HepG2 (cell line): ENCODE measurements around the gene MYADML2. TPM values are rescaled to one million over a fixed set of nuclear protein-coding genes. Genes with fewer than 3 reads are reported as not detected.

ENCODE experiments used
- ATAC-seq: fragments of 200-7000 bp; cut with Tn5 transposase; 3 replicates; pipeline ENCODE4 v1.9.1; 2020; ENCODE audit warnings: mild to moderate bottlenecking, moderate library complexity
- BruUV-seq: library from RNA; stranded (reverse); fragments of 400-500 nt; replicated peaks from 2 replicates; lab custom pipeline; 2021; lab: Mats Ljungman, UMichigan
- CTCF ChIA-PET: fragments of 300-600 bp; formaldehyde crosslinking; extraction: SDS; loops from one replicate; lab custom pipeline; 2021; ENCODE audit warnings: low total read pairs, inconsistent platforms, low intra/inter-chr PET ratio; lab: Yijun Ruan, JAX
- POLR2A ChIA-PET: fragments of 350-600 bp; sonication (Branson Sonifier 250); formaldehyde crosslinking; loops from one replicate; lab custom pipeline; 2020; ENCODE audit warnings: antibody characterized with exemption, inconsistent platforms; lab: Yijun Ruan, JAX
- DNase-seq: peaks from one replicate; pipeline ENCODE4 v3.0.0-alpha.2; 2015; ENCODE audit warnings: low spot score
- FAIRE-seq: peaks from 3 replicates; lab custom pipeline; 2011; peaks lifted over from hg19 to GRCh38; lab: Jason Lieb, UNC
- H2AFZ ChIP-seq: one replicate; pipeline ENCODE4 v1.6.1; 2011; ENCODE audit warnings: low read length, inconsistent platforms
- H3K27ac ChIP-seq: fragments of 300-600 bp; 3 replicates; pipeline ENCODE4 v1.8.0; 2011; ENCODE audit warnings: mixed run types, mild to moderate bottlenecking, mixed read lengths, low read length, inconsistent platforms; ENCODE audit not compliant: insufficient read depth; ENCODE audit errors: extremely low read length
- H3K27me3 ChIP-seq, 2 experiments: fragments of 200-600 bp in 1 of 2; 2 replicates in 1 of 2; 3 replicates in 1 of 2; pipeline versions ENCODE4 v1.6.0 to v1.8.0; 2011; ENCODE audit warnings: low read length in 2 of 2, mild to moderate bottlenecking in 2 of 2, moderate library complexity in 2 of 2, inconsistent platforms in 1 of 2; ENCODE audit not compliant: insufficient read depth in 2 of 2, control insufficient read depth in 1 of 2
- H3K36me3 ChIP-seq, 2 experiments: fragments of 200-600 bp in 1 of 2; replicated peaks in 1 of 2; 2 replicates in 1 of 2; 3 replicates in 1 of 2; pipeline versions ENCODE4 v1.5.1 to v1.8.0; 2011; ENCODE audit warnings: low read length in 2 of 2, inconsistent platforms in 1 of 2; ENCODE audit not compliant: insufficient read depth in 2 of 2, control insufficient read depth in 1 of 2
- H3K4me1 ChIP-seq: 2 replicates; pipeline ENCODE4 v1.5.1; 2012; ENCODE audit warnings: low read length, inconsistent platforms; ENCODE audit not compliant: insufficient read depth
- H3K4me2 ChIP-seq: 2 replicates; pipeline ENCODE4 v1.6.0; 2011; ENCODE audit warnings: low read depth, low read length, inconsistent platforms
- H3K4me3 ChIP-seq, 3 experiments: fragments of 200-600 bp in 1 of 3; sonication (generic), shearing (Covaris generic) in 1 of 3; replicated peaks in 1 of 3; 2 replicates each; pipeline ENCODE4 v1.5.1; 2011 to 2016; ENCODE audit warnings: low read length in 3 of 3, inconsistent platforms in 2 of 3, low read depth in 2 of 3, mild to moderate bottlenecking in 2 of 3, control low read depth in 1 of 3, mixed read lengths in 1 of 3; ENCODE audit not compliant: insufficient read depth in 1 of 3
- H3K79me2 ChIP-seq: one replicate; pipeline ENCODE4 v1.6.1; 2011; ENCODE audit warnings: low read length, inconsistent platforms; ENCODE audit not compliant: insufficient read depth
- H3K9ac ChIP-seq: 2 replicates; pipeline ENCODE4 v1.6.0; 2011; ENCODE audit warnings: mild to moderate bottlenecking, low read depth, low read length, inconsistent platforms; ENCODE audit not compliant: insufficient read depth
- H3K9me3 ChIP-seq: 2 replicates; pipeline ENCODE4 v1.5.1; 2012; ENCODE audit warnings: mild to moderate bottlenecking, low read length
- H4K20me1 ChIP-seq: 2 replicates; pipeline ENCODE4 v1.6.0; 2011; ENCODE audit warnings: inconsistent platforms, mild to moderate bottlenecking, low read length, moderate library complexity; ENCODE audit not compliant: insufficient read depth
- AHR ChIP-seq: IDR thresholded peaks from 2 replicates; pipeline ENCODE4 v1.6.1; 2018; ENCODE audit warnings: missing genetic modification reagents, missing compliant biosample characterization
- FOXC1 ChIP-seq: sonication (generic); formaldehyde crosslinking; IDR thresholded peaks from 2 replicates; pipeline ENCODE4 v1.8.0; 2022; ENCODE audit warnings: mild to moderate bottlenecking, missing genetic modification reagents, borderline replicate concordance
- MXI1 ChIP-seq: IDR thresholded peaks from 3 replicates; pipeline ENCODE4 v1.6.1; 2012; ENCODE audit warnings: low read depth, low read length, inconsistent platforms, borderline replicate concordance
- RBM39 ChIP-seq: fragments of 200-400 bp; formaldehyde crosslinking; IDR thresholded peaks from one replicate; pipeline ENCODE4 v1.6.1; 2018; ENCODE audit warnings: antibody characterized with exemption, mild to moderate bottlenecking, low read depth, low read length; ENCODE audit not compliant: poor library complexity, severe bottlenecking
- RFXAP ChIP-seq: sonication (generic); formaldehyde crosslinking; IDR thresholded peaks from 2 replicates; pipeline ENCODE4 v1.4.0; 2020; ENCODE audit warnings: missing genetic modification reagents, borderline replicate concordance
- SAP130 ChIP-seq: IDR thresholded peaks from 2 replicates; pipeline ENCODE4 v1.6.1; 2016; ENCODE audit warnings: low read depth
- SNAPC2 ChIP-seq: sonication (generic); formaldehyde crosslinking; IDR thresholded peaks from 2 replicates; pipeline ENCODE4 v1.8.1; 2022; ENCODE audit warnings: mild to moderate bottlenecking, missing genetic modification reagents
- ZFP37 ChIP-seq: sonication (generic); formaldehyde crosslinking; IDR thresholded peaks from 2 replicates; pipeline ENCODE4 v1.4.0; 2020; ENCODE audit warnings: missing genetic modification reagents, borderline replicate concordance
- ZNF34 ChIP-seq: sonication (generic); formaldehyde crosslinking; IDR thresholded peaks from 2 replicates; pipeline ENCODE4 v1.4.0; 2020; ENCODE audit warnings: mild to moderate bottlenecking, missing genetic modification reagents, borderline replicate concordance
- ZNF484 ChIP-seq: sonication (generic); formaldehyde crosslinking; IDR thresholded peaks from 2 replicates; pipeline ENCODE4 v1.5.1; 2020; ENCODE audit warnings: mild to moderate bottlenecking, low read depth, missing genetic modification reagents, borderline replicate concordance
- WGBS: methylation state at CpG from one replicate; pipeline ENCODE4 v1.1.6; 2017; ENCODE audit warnings: low lambda C conversion rate; 5-methylcytosine and 5-hydroxymethylcytosine counted together
- in situ Hi-C: cut with HindIII; loops from 2 replicates; pipeline ENCODE4 v1.10.0; 2017; ENCODE audit warnings: low pct_unique_long_range_greater_than_20kb; ENCODE audit not compliant: extremely low pct_ligation_motif_present
- intact Hi-C: fragments of 100-400 bp; cut with micrococcal nuclease; formaldehyde crosslinking; loops from one replicate; pipeline ENCODE4 v1.10.0; 2022; ENCODE audit not compliant: unreplicated experiment
- polyA plus RNA-seq, 8 experiments: library from polyadenylated mRNA; depleted of rRNA in 3 of 8; stranded (reverse) in 7 of 8; unstranded in 1 of 8; fragments of >200 nt; fragmentation: Illumina TruSeq in 4 of 8; extraction: Trizol in 4 of 8; gene quantifications; 2 replicates each; pipeline versions ENCODE4 v1.2.1 to v1.2.3, GENCODE V29; 2011 to 2016; ENCODE audit warnings: low read depth in 4 of 8, missing spikeins in 1 of 8, mixed read lengths in 1 of 8; ENCODE audit not compliant: insufficient read depth in 1 of 8
- total RNA-seq, 5 experiments: library from RNA; depleted of rRNA; stranded (reverse); fragments of >200 nt; fragmentation: Illumina TruSeq; extraction: Trizol; gene quantifications; 2 replicates each; pipeline ENCODE4 v1.2.3, GENCODE V29; 2016; ENCODE audit warnings: low read depth in 1 of 5
- TF ChIP-seq, protein P1 (sequence below): sonication (generic); formaldehyde crosslinking; IDR thresholded peaks from 2 replicates; pipeline ENCODE4 v1.8.0; 2022; ENCODE audit warnings: mild to moderate bottlenecking, missing genetic modification reagents, borderline replicate concordance
- TF ChIP-seq, protein P2 (sequence below): IDR thresholded peaks from 2 replicates; pipeline ENCODE4 v1.6.1; 2016; ENCODE audit warnings: missing compliant biosample characterization, missing genetic modification reagents, borderline replicate concordance
- TF ChIP-seq, protein P3 (sequence below): sonication (generic); formaldehyde crosslinking; IDR thresholded peaks from 2 replicates; pipeline ENCODE4 v1.4.0; 2020; ENCODE audit warnings: missing genetic modification reagents
- TF ChIP-seq, protein P4 (sequence below): sonication (generic); formaldehyde crosslinking; IDR thresholded peaks from 2 replicates; pipeline ENCODE4 v1.5.1; 2020; ENCODE audit warnings: missing genetic modification reagents, mild to moderate bottlenecking, borderline replicate concordance

Gene MYADML2
- total and polyA plus RNA-seq, 2 of the 13 experiments (the other 11 are each of a cell fraction or from before 2014, with no cell fraction given), result not detected

DNA sequence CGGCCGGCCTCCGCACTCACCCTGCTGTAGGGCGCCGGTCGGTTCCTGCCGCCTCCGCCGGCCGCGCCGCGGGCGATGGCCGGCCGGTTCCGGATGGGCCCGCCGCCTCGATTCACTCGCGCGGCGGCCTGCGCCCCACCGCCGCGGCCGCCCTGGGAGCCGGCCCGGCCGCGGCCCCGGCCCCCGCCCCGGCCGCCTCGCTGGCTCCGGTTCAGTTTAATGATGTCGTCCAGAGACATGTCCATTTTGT is 55.8 kb downstream of the MYADML2 start:
- peaks cover 32 to 42% of the 10 kb centered on the region in 2 experiments for H3K36me3 ChIP-seq
- H3K79me2 ChIP-seq, result peaks cover 50% of the 10 kb centered on the region
- no peak overlapping the region for H2AFZ ChIP-seq
- peaks cover 36% of the 10 kb centered on the region for H3K4me1 ChIP-seq
- ATAC-seq (no peak), FAIRE-seq (no peak), DNase-seq (no peak)
- no peaks in the 10 kb centered on the region for H3K9me3 ChIP-seq
- H3K27me3 ChIP-seq, result peaks cover 0 to 6% of the 10 kb centered on the region in 2 experiments; a peak in 2 of 5 replicates
- no TSS peak for BruUV-seq
- H3K9ac ChIP-seq, result peak overlapping the region; percentile 99
- in situ Hi-C loops (no loop called here), intact Hi-C loops (no loop called here)
- no CpG with 5 or more reads among the region's 40 CpGs for WGBS
- peak overlapping the region; percentile 69; the same call in 1 of the 2 replicates for H3K4me2 ChIP-seq
- peak overlapping the region; percentile 80 for H3K27ac ChIP-seq
- H4K20me1 ChIP-seq, result no peaks in the 10 kb centered on the region
- H3K4me3 ChIP-seq, result peak overlapping the region; percentile 94 to 98 (median 94)
- ChIA-PET POLR2A (interaction anchor here (1.0 to 2.7 kb wide), 12 partner anchors 11 to 207 kb away, joined by 3 to 23 read pairs (median 6); partner anchors contain the start of genes ARHGDIA, DCXR and NPB), CTCF (interaction anchor here (1.0 kb wide), 1 partner anchor 131 kb away, joined by 3 read pairs; no protein-coding TSS in a partner anchor)
- TF ChIP-seq SAP130 (CRISPR knock-in tag) (no peak), FOXC1 (CRISPR knock-in tag) (no peak), RBM39 (no peak), SNAPC2 (no peak), MXI1 (no peak), RFXAP (CRISPR knock-in tag) (no peak), ZNF34 (no peak), ZFP37 (no peak), ZNF484 (CRISPR knock-in tag) (no peak), AHR (no peak)
- TF ChIP-seq, protein P1, sequence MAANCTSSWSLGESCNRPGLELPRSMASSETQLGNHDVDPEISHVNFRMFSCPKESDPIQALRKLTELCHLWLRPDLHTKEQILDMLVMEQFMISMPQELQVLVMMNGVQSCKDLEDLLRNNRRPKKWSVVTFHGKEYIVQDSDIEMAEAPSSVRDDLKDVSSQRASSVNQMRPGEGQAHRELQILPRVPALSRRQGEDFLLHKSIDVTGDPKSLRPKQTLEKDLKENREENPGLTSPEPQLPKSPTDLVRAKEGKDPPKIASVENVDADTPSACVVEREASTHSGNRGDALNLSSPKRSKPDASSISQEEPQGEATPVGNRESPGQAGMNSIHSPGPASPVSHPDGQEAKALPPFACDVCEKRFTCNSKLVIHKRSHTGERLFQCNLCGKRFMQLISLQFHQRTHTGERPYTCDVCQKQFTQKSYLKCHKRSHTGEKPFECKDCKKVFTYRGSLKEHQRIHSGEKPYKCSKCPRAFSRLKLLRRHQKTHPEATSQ (CRISPR knock-in tag), result no peak
- TF ChIP-seq, protein P2, sequence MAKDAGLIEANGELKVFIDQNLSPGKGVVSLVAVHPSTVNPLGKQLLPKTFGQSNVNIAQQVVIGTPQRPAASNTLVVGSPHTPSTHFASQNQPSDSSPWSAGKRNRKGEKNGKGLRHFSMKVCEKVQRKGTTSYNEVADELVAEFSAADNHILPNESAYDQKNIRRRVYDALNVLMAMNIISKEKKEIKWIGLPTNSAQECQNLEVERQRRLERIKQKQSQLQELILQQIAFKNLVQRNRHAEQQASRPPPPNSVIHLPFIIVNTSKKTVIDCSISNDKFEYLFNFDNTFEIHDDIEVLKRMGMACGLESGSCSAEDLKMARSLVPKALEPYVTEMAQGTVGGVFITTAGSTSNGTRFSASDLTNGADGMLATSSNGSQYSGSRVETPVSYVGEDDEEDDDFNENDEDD (CRISPR knock-in tag), result no peak
- TF ChIP-seq, protein P3, sequence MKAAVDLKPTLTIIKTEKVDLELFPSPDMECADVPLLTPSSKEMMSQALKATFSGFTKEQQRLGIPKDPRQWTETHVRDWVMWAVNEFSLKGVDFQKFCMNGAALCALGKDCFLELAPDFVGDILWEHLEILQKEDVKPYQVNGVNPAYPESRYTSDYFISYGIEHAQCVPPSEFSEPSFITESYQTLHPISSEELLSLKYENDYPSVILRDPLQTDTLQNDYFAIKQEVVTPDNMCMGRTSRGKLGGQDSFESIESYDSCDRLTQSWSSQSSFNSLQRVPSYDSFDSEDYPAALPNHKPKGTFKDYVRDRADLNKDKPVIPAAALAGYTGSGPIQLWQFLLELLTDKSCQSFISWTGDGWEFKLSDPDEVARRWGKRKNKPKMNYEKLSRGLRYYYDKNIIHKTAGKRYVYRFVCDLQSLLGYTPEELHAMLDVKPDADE, result no peak
- TF ChIP-seq, protein P4, sequence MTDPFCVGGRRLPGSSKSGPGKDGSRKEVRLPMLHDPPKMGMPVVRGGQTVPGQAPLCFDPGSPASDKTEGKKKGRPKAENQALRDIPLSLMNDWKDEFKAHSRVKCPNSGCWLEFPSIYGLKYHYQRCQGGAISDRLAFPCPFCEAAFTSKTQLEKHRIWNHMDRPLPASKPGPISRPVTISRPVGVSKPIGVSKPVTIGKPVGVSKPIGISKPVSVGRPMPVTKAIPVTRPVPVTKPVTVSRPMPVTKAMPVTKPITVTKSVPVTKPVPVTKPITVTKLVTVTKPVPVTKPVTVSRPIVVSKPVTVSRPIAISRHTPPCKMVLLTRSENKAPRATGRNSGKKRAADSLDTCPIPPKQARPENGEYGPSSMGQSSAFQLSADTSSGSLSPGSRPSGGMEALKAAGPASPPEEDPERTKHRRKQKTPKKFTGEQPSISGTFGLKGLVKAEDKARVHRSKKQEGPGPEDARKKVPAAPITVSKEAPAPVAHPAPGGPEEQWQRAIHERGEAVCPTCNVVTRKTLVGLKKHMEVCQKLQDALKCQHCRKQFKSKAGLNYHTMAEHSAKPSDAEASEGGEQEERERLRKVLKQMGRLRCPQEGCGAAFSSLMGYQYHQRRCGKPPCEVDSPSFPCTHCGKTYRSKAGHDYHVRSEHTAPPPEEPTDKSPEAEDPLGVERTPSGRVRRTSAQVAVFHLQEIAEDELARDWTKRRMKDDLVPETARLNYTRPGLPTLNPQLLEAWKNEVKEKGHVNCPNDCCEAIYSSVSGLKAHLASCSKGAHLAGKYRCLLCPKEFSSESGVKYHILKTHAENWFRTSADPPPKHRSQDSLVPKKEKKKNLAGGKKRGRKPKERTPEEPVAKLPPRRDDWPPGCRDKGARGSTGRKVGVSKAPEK (CRISPR knock-in tag), result no peak
